Kasumi-1 (cell line): ENCODE data around the gene REM2.

Experiments
- DNase-seq, 2 experiments: peaks; one replicate each; lab custom pipeline; 2025; lab: John Stamatoyannopoulos, UW

Gene REM2

DNA sequence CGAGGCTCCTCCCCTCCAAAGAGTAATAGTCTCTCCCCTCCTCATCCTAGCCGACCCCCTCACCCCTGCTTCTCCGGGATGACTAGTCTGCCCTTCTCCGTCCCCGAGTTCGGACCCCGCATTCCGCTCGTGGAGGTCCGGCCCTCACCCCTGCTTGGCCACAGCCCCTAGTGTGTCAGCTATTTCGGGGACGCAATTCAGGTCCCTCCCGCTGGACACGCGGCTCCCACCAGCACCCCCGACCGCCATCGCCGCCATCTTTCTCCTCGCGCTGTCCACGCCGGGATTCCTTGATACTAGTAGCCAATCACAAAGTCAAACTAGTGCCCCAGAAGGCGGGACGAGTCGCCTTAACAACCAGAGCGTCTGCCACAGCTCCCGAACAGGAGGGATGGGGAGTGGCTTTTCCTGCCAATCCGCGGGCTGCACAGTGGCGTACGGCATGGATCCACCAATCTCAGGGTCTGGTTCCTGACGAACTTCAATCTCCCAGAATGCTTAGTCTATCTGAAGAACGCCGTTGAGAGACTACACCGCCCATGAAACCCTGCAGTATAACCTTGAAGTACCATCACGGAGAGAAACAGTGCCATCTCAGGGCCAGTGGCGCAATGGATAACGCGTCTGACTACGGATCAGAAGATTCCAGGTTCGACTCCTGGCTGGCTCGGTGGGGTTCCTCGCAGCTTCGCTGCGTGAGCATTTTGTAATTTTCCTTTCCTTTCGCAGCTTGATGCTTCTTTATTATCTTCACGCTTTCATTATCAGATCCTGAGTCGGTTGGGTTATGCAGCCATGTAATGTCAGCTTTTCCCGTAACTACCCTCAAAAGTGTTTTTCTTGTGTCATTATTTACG, 46.3 kb downstream of the REM2 start, which contains the start of gene PRMT5:
Gene PRMT5, minus strand, starts transcription at position 273 of the 857 bp plus-strand sequence. Its CDS starts 15 bp downstream, at position 258.
- peak; percentile 99 for DNase-seq

DNA sequence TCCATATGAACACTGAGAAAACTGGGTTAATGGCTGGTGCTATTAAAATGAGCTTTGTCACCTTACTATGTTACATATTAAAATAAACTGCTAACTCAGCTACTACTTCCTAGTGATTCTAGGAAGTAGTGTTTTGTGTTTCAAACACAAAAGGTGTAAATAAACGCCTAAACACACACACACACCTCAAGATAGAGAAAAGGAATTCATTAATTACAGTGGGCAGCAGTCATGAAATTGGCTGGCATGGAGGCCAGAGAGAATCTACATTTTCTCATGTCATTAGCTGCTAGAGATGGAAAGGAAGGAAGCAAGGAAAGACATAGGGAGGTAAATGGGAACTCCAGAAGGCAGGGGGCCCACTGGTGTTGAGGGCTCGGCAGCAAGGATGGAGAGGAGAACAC, 46.9 kb downstream of the REM2 start:
- no peak for DNase-seq

DNA sequence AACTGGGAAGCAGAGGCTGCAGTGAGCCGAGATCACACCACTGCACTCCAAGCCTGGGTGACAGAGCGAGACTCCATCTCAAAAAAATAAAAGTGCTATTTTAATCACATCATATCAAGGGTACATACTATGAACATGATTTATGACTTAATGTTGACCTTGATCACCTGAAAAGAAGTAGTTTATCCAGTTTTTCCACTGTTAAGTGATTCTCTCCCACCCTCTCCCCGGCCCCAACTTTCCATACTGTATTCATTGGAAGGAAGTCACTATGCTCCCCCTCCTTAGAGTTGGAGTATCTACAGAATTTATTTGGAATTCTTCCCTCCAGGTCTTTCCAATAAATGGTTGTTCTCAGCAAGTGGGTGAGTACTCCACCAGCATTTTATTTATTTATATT, 49.1 kb downstream of the REM2 start:
- DNase-seq, result no peak

DNA sequence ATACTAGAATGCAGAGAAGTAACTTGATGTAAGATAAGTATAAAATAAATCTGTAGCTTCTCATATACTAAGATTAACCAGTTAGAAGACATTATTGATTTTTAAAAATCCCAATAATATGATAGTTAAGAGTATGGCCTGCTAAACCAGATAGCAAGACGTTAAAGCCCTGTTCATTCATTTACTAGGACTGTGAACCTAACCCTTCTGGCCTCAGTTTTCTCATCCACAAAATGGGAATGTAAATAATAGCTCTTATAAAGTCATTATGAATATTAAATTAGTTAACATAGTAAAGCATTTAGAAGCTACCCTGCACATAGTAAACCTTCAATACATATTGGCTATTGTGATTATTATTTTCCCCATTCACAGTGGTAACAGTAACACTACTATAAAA, 52.1 kb downstream of the REM2 start:
- no peak for DNase-seq
